ENCODE data around the gene STXBP5.
A peak's percentile ranks its signal among the peaks of the same experiment; 100 is the strongest.

Gene STXBP5

DNA sequence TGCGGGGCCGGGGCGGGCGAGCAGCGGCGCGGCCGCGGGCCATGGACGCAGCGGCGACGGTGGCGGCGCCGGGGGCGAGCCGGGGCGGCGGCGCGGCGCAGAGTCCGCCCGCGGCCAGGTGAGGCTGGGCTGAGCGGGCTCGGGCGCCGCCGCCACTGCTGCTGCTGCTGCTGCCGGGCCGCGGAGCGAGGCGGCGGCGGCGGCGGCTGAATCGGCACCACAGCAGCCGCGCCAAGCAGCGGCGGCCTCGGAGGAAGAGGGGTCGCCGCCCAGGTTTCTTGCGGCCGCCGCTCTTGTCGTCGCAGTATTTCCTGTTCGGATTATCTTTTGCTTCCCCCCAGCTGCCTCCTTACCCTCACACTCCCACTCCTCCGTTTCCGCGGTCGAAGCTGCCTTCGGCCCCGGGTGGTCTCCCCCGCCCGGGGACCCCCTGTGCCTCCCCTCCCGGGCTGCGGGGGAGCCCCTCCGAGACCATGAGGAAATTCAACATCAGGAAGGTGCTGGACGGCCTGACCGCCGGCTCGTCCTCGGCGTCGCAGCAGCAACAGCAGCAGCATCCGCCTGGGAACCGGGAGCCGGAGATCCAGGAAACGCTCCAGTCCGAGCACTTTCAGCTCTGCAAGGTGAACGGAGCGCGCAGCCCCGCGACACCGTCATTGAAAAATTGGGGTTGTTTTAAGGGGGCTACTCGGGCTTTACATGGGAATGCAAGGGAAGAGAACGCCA is at the start of gene STXBP5:
Gene STXBP5 (plus strand): TSS at position 358 of the 726 bp plus-strand sequence. CDS start 116 bp downstream, at position 474.
- Histone ChIP-seq H3K27me3 (ENCODE audit: control insufficient read depth, insufficient read depth, low read length) (peaks cover 14% of the 10 kb centered on the region), H3K9me3 (ENCODE audit: control insufficient read depth, low read depth, low read length) (no peaks in the 10 kb centered on the region), H3K4me1 (ENCODE audit: control insufficient read depth, low read depth, low read length) (peaks cover 11% of the 10 kb centered on the region), H3K27ac (ENCODE audit: low read length) (no peak within 1 kb of the TSS), H3K4me3 (ENCODE audit: low read length) (peak within 1 kb of the TSS; percentile 89), H3K9ac (ENCODE audit: low read length) (peak within 1 kb of the TSS; percentile 65), H3K36me3 (ENCODE audit: control insufficient read depth, low read depth, low read length) (no peaks in the 10 kb centered on the region)

DNA sequence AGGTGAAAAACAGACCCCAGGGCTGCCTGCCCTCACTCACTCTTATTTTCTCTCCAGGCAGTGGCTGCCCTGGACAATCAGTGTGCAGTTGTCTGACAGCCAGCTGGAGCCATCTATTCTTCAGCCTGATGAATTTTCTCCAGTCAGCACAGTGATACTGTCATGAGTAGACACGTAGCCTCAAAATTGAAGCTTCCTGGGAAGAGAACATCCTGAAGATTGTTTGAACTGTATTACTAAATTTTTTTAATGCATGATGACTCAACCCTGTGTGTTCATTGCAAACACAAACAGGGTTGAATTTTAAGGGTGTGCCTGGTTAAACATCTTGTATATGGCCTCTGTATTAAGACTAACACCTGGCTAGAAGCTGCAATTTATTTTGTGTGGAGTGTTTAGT is 49.8 kb upstream of the STXBP5 start:
- no peaks in the 10 kb centered on the region for H3K36me3 ChIP-seq (ENCODE audit: control insufficient read depth, low read depth, low read length)
- H3K4me3 ChIP-seq (ENCODE audit: low read length), result no peak overlapping the region
- H3K9ac ChIP-seq (ENCODE audit: low read length), result no peak overlapping the region
- no peaks in the 10 kb centered on the region for H3K27me3 ChIP-seq (ENCODE audit: control insufficient read depth, insufficient read depth, low read length)
- H3K27ac ChIP-seq (ENCODE audit: low read length), result no peak overlapping the region
- no peaks in the 10 kb centered on the region for H3K4me1 ChIP-seq (ENCODE audit: control insufficient read depth, low read depth, low read length)
- H3K9me3 ChIP-seq (ENCODE audit: control insufficient read depth, low read depth, low read length), result no peaks in the 10 kb centered on the region

GRCh38 chr6:147156218-147156617 is 48.0 kb upstream of the STXBP5 start:
- Histone ChIP-seq H3K9me3 (ENCODE audit: control insufficient read depth, low read depth, low read length) (no peaks in the 10 kb centered on the region), H3K4me3 (ENCODE audit: low read length) (no peak overlapping the region), H3K4me1 (ENCODE audit: control insufficient read depth, low read depth, low read length) (no peaks in the 10 kb centered on the region), H3K36me3 (ENCODE audit: control insufficient read depth, low read depth, low read length) (no peaks in the 10 kb centered on the region), H3K27ac (ENCODE audit: low read length) (no peak overlapping the region), H3K27me3 (ENCODE audit: control insufficient read depth, insufficient read depth, low read length) (no peaks in the 10 kb centered on the region), H3K9ac (ENCODE audit: low read length) (no peak overlapping the region)

DNA sequence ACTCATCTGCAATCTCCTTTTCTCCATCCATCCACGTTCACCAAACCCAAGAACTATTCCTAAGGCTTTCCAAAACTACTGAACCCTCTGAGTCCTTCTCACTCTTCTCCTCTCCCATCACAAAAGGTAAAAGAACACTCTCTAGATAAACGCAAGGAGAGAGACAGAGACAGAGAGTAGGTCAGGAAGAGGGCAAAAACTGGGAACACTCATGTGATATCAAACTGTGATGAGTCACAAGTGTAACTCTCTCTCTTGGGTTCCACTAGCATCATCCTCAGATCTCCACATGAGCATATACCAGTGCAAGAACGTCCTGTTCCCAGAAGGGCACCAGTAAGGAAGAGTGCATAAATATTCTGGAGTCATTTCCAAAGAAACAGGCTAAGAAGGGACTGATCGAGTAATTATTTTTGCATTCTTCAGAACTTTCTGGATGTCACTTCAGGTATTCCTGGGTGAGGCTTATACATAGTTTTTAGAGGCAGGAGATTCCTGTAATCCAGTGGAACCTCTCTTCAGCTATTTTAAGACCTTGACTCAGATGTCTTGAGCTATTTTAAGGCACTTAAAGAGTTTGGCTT is 47.3 kb upstream of the STXBP5 start:
- H3K36me3 ChIP-seq (ENCODE audit: control insufficient read depth, low read depth, low read length), result no peaks in the 10 kb centered on the region
- H3K4me3 ChIP-seq (ENCODE audit: low read length), result no peak overlapping the region
- H3K27ac ChIP-seq (ENCODE audit: low read length), result no peak overlapping the region

DNA sequence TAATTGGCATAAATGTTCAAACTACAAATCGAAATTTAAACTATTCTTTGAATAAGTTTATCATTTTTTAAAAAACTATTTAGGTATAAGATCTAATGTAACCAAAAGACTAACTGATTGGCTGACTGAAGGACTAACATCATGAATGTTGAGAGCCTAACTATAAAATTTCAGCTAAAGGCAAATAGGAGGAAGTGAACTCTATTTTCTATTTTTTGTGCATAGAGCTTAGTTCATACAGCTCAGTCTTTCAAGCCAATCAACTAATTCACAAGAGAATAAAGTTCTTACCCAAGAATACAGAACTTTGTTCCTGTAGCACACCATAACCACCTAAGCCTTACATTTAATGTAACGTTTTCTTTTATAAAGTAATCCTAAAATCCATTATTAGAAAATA is 46.3 kb upstream of the STXBP5 start:
- no peak overlapping the region for H3K27ac ChIP-seq (ENCODE audit: low read length)
- no peak overlapping the region for H3K4me3 ChIP-seq (ENCODE audit: low read length)
- no peak overlapping the region for H3K9ac ChIP-seq (ENCODE audit: low read length)
- H3K4me1 ChIP-seq (ENCODE audit: control insufficient read depth, low read depth, low read length), result no peaks in the 10 kb centered on the region
- no peaks in the 10 kb centered on the region for H3K36me3 ChIP-seq (ENCODE audit: control insufficient read depth, low read depth, low read length)
- H3K9me3 ChIP-seq (ENCODE audit: control insufficient read depth, low read depth, low read length), result no peaks in the 10 kb centered on the region
- H3K27me3 ChIP-seq (ENCODE audit: control insufficient read depth, insufficient read depth, low read length), result no peaks in the 10 kb centered on the region

More for the DNA sequence above, 47.3 kb upstream of the STXBP5 start:
- no peaks in the 10 kb centered on the region for H3K4me1 ChIP-seq (ENCODE audit: control insufficient read depth, low read depth, low read length)
- no peak overlapping the region for H3K9ac ChIP-seq (ENCODE audit: low read length)
- H3K9me3 ChIP-seq (ENCODE audit: control insufficient read depth, low read depth, low read length), result no peaks in the 10 kb centered on the region
- H3K27me3 ChIP-seq (ENCODE audit: control insufficient read depth, insufficient read depth, low read length), result no peaks in the 10 kb centered on the region

DNA sequence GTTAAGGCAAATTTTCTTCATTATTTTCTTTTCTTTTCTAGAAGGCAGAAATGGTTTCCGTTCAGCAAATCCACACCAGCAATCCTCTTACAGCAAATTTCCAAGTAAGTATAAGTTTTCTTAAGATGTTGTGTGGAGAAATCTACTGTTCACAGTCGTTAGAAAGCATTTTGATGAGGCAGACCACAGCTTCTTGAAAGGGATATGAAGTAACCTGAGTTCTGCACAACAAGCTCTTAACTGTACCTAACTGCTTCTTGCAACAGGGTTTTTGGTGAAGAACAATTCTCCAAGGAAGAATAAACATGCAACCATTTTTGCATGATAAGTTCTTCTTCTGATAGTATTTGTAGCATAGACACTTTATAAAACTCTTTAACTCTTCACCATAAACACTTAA is 45.3 kb upstream of the STXBP5 start:
- Histone ChIP-seq H3K4me3 (ENCODE audit: low read length) (no peak overlapping the region), H3K9ac (ENCODE audit: low read length) (no peak overlapping the region)

DNA sequence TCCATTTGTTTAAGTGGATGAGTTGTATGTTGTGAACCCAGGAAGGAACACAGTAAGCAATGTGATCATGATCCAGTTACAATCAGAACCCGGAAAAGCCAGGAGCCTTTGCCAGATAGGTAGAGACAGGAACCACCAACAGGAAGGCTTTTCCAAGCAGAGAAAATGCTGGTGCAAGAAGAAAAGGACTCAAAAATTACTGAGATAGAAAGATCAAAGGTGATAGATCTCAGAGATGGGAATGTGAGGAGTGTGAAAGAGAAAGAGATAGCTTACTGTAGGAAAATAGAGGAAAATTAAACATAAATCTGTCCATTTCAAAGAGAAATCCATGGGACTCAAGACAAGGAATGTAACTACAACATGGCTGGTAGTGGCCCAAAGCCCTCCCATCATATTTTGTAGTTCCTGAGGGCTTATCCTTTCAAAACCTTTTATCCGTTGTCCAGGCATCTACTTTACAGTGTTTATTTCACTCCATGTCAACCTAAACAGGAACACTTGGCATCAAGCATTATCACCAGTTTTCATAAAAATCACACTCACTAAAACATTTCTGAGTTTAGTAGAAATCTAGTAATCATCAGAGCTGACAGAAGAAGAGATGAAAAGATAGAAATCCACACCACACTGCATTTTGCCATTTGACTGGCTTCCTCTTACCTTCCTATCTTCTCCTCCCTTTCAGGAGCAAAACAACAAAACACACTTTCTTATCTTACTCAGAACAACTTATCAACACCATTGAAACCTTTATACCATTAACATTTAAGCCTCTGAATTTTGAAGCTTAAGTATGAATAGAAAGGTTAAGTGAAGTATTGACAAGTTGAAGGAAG is 44.5 kb upstream of the STXBP5 start:
- no peaks in the 10 kb centered on the region for H3K9me3 ChIP-seq (ENCODE audit: control insufficient read depth, low read depth, low read length)
- H3K9ac ChIP-seq (ENCODE audit: low read length), result no peak overlapping the region
- no peak overlapping the region for H3K27ac ChIP-seq (ENCODE audit: low read length)
- H3K4me1 ChIP-seq (ENCODE audit: control insufficient read depth, low read depth, low read length), result no peaks in the 10 kb centered on the region
- no peaks in the 10 kb centered on the region for H3K36me3 ChIP-seq (ENCODE audit: control insufficient read depth, low read depth, low read length)
- H3K4me3 ChIP-seq (ENCODE audit: low read length), result no peak overlapping the region
- no peaks in the 10 kb centered on the region for H3K27me3 ChIP-seq (ENCODE audit: control insufficient read depth, insufficient read depth, low read length)

More for the DNA sequence above, 45.3 kb upstream of the STXBP5 start:
- Histone ChIP-seq H3K9me3 (ENCODE audit: control insufficient read depth, low read depth, low read length) (no peaks in the 10 kb centered on the region), H3K27me3 (ENCODE audit: control insufficient read depth, insufficient read depth, low read length) (no peaks in the 10 kb centered on the region), H3K27ac (ENCODE audit: low read length) (no peak overlapping the region), H3K4me1 (ENCODE audit: control insufficient read depth, low read depth, low read length) (no peaks in the 10 kb centered on the region), H3K36me3 (ENCODE audit: control insufficient read depth, low read depth, low read length) (no peaks in the 10 kb centered on the region)

DNA sequence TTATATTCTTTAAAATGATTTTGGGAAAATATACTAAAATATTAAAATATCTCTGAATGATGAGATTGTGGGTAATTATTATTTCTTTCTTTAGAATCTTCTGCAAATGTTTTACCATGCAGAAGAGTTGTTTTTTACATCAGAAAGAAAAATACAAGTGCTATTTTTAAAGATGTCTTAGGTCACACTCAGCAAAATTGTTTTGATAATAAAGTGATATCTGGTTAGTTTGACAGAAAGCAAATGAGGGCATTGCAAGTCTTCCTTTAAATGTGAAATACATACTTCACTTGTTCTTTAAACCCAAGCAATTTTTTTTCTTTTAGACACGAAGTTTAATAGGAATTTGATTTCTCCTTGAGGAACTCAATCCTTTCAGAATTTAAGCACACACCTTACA is 43.6 kb upstream of the STXBP5 start:
- no peaks in the 10 kb centered on the region for H3K4me1 ChIP-seq (ENCODE audit: control insufficient read depth, low read depth, low read length)
- no peak overlapping the region for H3K27ac ChIP-seq (ENCODE audit: low read length)
- H3K27me3 ChIP-seq (ENCODE audit: control insufficient read depth, insufficient read depth, low read length), result no peaks in the 10 kb centered on the region

GRCh38 chr6:147161253-147161973 is 42.8 kb upstream of the STXBP5 start:
- no peaks in the 10 kb centered on the region for H3K36me3 ChIP-seq (ENCODE audit: control insufficient read depth, low read depth, low read length)
- no peaks in the 10 kb centered on the region for H3K9me3 ChIP-seq (ENCODE audit: control insufficient read depth, low read depth, low read length)
- no peak overlapping the region for H3K27ac ChIP-seq (ENCODE audit: low read length)
- H3K27me3 ChIP-seq (ENCODE audit: control insufficient read depth, insufficient read depth, low read length), result no peaks in the 10 kb centered on the region
- no peak overlapping the region for H3K4me3 ChIP-seq (ENCODE audit: low read length)
- H3K9ac ChIP-seq (ENCODE audit: low read length), result no peak overlapping the region
- H3K4me1 ChIP-seq (ENCODE audit: control insufficient read depth, low read depth, low read length), result no peaks in the 10 kb centered on the region

More for the DNA sequence above, 43.6 kb upstream of the STXBP5 start:
- no peak overlapping the region for H3K9ac ChIP-seq (ENCODE audit: low read length)
- H3K36me3 ChIP-seq (ENCODE audit: control insufficient read depth, low read depth, low read length), result no peaks in the 10 kb centered on the region
- no peaks in the 10 kb centered on the region for H3K9me3 ChIP-seq (ENCODE audit: control insufficient read depth, low read depth, low read length)
- H3K4me3 ChIP-seq (ENCODE audit: low read length), result no peak overlapping the region

DNA sequence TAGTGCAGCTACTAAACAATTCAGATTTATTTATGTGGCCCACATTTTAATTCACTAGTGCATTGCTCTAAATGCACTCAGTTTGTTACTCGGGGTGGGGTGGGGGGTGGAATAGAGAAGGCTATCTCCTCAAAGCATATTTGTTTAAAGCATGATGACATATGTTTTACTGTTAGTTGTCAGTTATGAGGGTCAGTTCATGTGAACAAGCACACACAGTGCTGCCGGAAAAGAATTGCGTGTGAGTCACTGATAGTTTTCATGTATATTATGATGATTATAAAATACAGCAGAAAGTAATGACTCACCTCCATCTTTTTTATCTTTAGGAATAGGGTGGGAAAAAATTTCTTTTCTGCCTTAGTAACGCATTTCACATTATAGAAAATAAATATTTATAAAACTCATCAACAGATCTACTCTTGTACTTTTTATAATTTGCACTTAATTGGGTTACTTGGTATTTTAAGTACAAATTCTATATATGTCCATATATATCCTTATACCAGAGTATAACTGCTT is 42.2 kb upstream of the STXBP5 start:
- no peaks in the 10 kb centered on the region for H3K4me1 ChIP-seq (ENCODE audit: control insufficient read depth, low read depth, low read length)
- no peak overlapping the region for H3K27ac ChIP-seq (ENCODE audit: low read length)
- H3K9ac ChIP-seq (ENCODE audit: low read length), result no peak overlapping the region
- no peaks in the 10 kb centered on the region for H3K36me3 ChIP-seq (ENCODE audit: control insufficient read depth, low read depth, low read length)
- no peak overlapping the region for H3K4me3 ChIP-seq (ENCODE audit: low read length)
- no peaks in the 10 kb centered on the region for H3K9me3 ChIP-seq (ENCODE audit: control insufficient read depth, low read depth, low read length)
- no peaks in the 10 kb centered on the region for H3K27me3 ChIP-seq (ENCODE audit: control insufficient read depth, insufficient read depth, low read length)

DNA sequence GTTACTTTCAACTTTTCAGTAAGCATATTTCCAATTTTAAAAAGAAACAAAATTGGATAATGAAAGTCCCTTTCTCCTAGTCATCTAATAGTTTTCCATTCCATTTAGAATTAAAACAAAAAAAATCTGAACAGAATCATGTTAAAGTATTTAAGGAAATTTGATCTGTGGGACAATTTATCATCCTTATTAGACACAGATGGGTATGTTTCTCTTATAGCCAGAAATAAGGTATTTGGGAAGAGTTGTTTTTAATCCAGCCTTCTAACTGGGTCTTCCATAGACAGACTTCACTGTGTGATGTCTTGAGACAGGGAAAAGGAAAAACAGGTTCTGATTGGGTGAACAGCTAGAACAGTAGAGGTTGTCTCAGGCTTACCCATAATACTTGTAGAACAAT is 39.5 kb upstream of the STXBP5 start:
- Histone ChIP-seq H3K27ac (ENCODE audit: low read length) (no peak overlapping the region), H3K4me1 (ENCODE audit: control insufficient read depth, low read depth, low read length) (no peaks in the 10 kb centered on the region), H3K36me3 (ENCODE audit: control insufficient read depth, low read depth, low read length) (no peaks in the 10 kb centered on the region), H3K27me3 (ENCODE audit: control insufficient read depth, insufficient read depth, low read length) (no peaks in the 10 kb centered on the region), H3K4me3 (ENCODE audit: low read length) (no peak overlapping the region), H3K9ac (ENCODE audit: low read length) (no peak overlapping the region), H3K9me3 (ENCODE audit: control insufficient read depth, low read depth, low read length) (no peaks in the 10 kb centered on the region)
